A549 (cell line): ENCODE data around the gene DIS3L2. TPM values are rescaled to one million over a fixed set of nuclear protein-coding genes. Genes with fewer than 3 reads are reported as not detected.

Experiments used
- ATAC-seq, 2 experiments: fragments of 200-7000 bp in 1 of 2; fragments of >200 bp in 1 of 2; cut with Nextera tagmentation in 1 of 2; cut with Tn5 transposase in 1 of 2; 3 replicates each; pipeline versions ENCODE4 v1.8.0 to v1.9.1; 2018 to 2020; ENCODE audit warnings: mild to moderate bottlenecking in 1 of 2, moderate library complexity in 1 of 2
- CTCF ChIA-PET: fragments of 300-600 bp; sonication (Branson Sonifier 250); formaldehyde crosslinking; extraction: SDS; loops from one replicate; lab custom pipeline; 2021; ENCODE audit warnings: antibody characterized with exemption, inconsistent platforms; lab: Yijun Ruan, JAX
- POLR2A ChIA-PET: fragments of 350-600 bp; formaldehyde crosslinking; extraction: SDS; loops from one replicate; lab custom pipeline; 2021; ENCODE audit warnings: antibody characterized with exemption, inconsistent platforms; lab: Yijun Ruan, JAX
- DNase-seq, 2 experiments: peaks; one replicate each; pipeline versions ENCODE4 v3.0.0 to v3.0.0-alpha.2; 2011 to 2016; ENCODE audit warnings: low read depth in 1 of 2, low spot score in 1 of 2
- FAIRE-seq: peaks from 2 replicates; lab custom pipeline; 2011; peaks lifted over from hg19 to GRCh38; lab: Jason Lieb, UNC
- H3K27ac ChIP-seq, 2 experiments: fragments of >200 bp; sonication (Bioruptor Twin); formaldehyde crosslinking; 3 replicates each; pipeline ENCODE4 v1.5.1; 2016 to 2017
- H3K4me1 ChIP-seq: fragments of >200 bp; sonication (Bioruptor Twin); formaldehyde crosslinking; 3 replicates; pipeline ENCODE4 v1.6.1; 2016
- H3K4me2 ChIP-seq: fragments of >200 bp; sonication (Bioruptor Twin); formaldehyde crosslinking; 3 replicates; pipeline ENCODE4 v1.6.1; 2016
- H3K4me3 ChIP-seq: fragments of >200 bp; sonication (Bioruptor Twin); formaldehyde crosslinking; 3 replicates; pipeline ENCODE4 v1.5.1; 2016
- H3K9me3 ChIP-seq: fragments of >200 bp; sonication (Bioruptor Twin); formaldehyde crosslinking; 3 replicates; pipeline ENCODE4 v1.6.1; 2016
- CBX8 ChIP-seq: fragments of 200-600 bp; sonication (generic); IDR thresholded peaks from 2 replicates; pipeline ENCODE4 v1.6.1; 2016
- CEBPB ChIP-seq, 2 experiments: fragments of >200 bp in 1 of 2; sonication (Bioruptor Twin) in 1 of 2; formaldehyde crosslinking in 1 of 2; IDR thresholded peaks; 2 replicates each; pipeline ENCODE4 v1.6.1; 2012 to 2016
- EHMT2 ChIP-seq: fragments of 200-600 bp; sonication (generic); IDR thresholded peaks from 2 replicates; pipeline ENCODE4 v1.6.1; 2016; ENCODE audit warnings: antibody characterized with exemption, low read depth, mild to moderate bottlenecking, moderate library complexity
- HDAC2 ChIP-seq: fragments of 200-600 bp; sonication (generic); IDR thresholded peaks from 2 replicates; pipeline ENCODE4 v1.6.1; 2016
- HES2 ChIP-seq: fragments of >200 bp; sonication (Bioruptor Twin); formaldehyde crosslinking; IDR thresholded peaks from 2 replicates; pipeline ENCODE4 v1.6.1; 2016
- HOXA7 ChIP-seq: fragments of 250-450 bp; sonication (Bioruptor Pico); IDR thresholded peaks from 2 replicates; pipeline ENCODE4 v1.5.0; 2020; ENCODE audit warnings: mild to moderate bottlenecking, moderate library complexity
- REST ChIP-seq: fragments of 200-600 bp; sonication (generic); IDR thresholded peaks from 2 replicates; pipeline ENCODE4 v1.6.1; 2016; ENCODE audit warnings: antibody characterized with exemption, mild to moderate bottlenecking, moderate library complexity
- SMC3 ChIP-seq: fragments of >200 bp; sonication (Bioruptor Twin); formaldehyde crosslinking; IDR thresholded peaks from 3 replicates; pipeline ENCODE4 v1.6.1; 2018; ENCODE audit warnings: inconsistent platforms
- SREBF2 ChIP-seq: fragments of 450-650 bp; IDR thresholded peaks from 2 replicates; pipeline ENCODE4 v1.6.1; 2014; ENCODE audit warnings: mild to moderate bottlenecking, moderate library complexity
- ZC3H11A ChIP-seq: fragments of 450-650 bp; IDR thresholded peaks from 2 replicates; pipeline ENCODE4 v1.6.1; 2014; ENCODE audit warnings: antibody characterized with exemption, mild to moderate bottlenecking
- ZNF302 ChIP-seq: fragments of 250-450 bp; sonication (Bioruptor Pico); IDR thresholded peaks from 2 replicates; pipeline ENCODE4 v1.9.0; 2021; ENCODE audit warnings: inconsistent platforms, mild to moderate bottlenecking, moderate library complexity
- WGBS: methylation state at CpG from one replicate; pipeline ENCODE4 v1.1.6; 2017; ENCODE audit errors: missing lambda C conversion rate; 5-methylcytosine and 5-hydroxymethylcytosine counted together
- polyA plus RNA-seq, 4 experiments: library from polyadenylated mRNA; depleted of rRNA in 3 of 4; stranded (reverse); fragments of >200 nt; fragmentation: RNase III in 1 of 4; extraction: RNeasy Plus Mini Kit Qiagen cat#74134 plus additional on column Dnase treatment in 1 of 4; gene quantifications; 2 replicates in 3 of 4; 3 replicates in 1 of 4; pipeline ENCODE4 v1.2.3, GENCODE V29; 2011 to 2017
- TF ChIP-seq, protein P1 (sequence below): fragments of 150-350 bp; IDR thresholded peaks from 2 replicates; pipeline ENCODE4 v1.6.1; 2014; ENCODE audit warnings: low read depth, mild to moderate bottlenecking, low read length
- TF ChIP-seq, protein P2 (sequence below): fragments of 250-450 bp; sonication (Bioruptor Pico); IDR thresholded peaks from 2 replicates; pipeline ENCODE4 v1.5.0; 2021; ENCODE audit warnings: mild to moderate bottlenecking, moderate library complexity, borderline replicate concordance
- TF ChIP-seq, protein P3 (sequence below): fragments of >200 bp; sonication (Bioruptor Twin); formaldehyde crosslinking; IDR thresholded peaks from 3 replicates; pipeline ENCODE4 v1.5.1; 2016

Gene DIS3L2
- polyA plus RNA-seq, 2 of the 4 experiments (the other 2 are of a cell fraction): 14.9 to 15.4 TPM

DNA sequence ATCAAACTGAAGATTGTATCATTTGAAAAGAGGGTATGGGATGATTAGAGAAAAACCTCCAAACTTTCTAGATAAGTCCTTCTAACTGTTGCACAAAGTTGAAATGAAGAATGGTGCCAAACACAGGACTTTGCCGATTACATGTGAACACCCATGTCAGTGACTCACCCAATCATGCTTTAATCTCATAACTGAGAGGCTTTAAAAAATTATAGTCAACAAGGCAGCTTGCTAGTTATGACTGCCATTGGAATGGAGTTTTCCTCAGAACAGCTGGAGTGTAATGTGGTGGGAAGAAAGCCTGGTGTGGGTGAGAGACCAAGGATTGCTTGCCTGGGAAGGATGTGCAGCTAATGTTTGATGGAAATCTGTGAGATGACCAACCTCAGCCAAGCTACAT is 318.8 kb downstream of the DIS3L2 start (continued):
- TF ChIP-seq REST: no peak
- TF ChIP-seq HDAC2: no peak
- TF ChIP-seq ZC3H11A: no peak

DNA sequence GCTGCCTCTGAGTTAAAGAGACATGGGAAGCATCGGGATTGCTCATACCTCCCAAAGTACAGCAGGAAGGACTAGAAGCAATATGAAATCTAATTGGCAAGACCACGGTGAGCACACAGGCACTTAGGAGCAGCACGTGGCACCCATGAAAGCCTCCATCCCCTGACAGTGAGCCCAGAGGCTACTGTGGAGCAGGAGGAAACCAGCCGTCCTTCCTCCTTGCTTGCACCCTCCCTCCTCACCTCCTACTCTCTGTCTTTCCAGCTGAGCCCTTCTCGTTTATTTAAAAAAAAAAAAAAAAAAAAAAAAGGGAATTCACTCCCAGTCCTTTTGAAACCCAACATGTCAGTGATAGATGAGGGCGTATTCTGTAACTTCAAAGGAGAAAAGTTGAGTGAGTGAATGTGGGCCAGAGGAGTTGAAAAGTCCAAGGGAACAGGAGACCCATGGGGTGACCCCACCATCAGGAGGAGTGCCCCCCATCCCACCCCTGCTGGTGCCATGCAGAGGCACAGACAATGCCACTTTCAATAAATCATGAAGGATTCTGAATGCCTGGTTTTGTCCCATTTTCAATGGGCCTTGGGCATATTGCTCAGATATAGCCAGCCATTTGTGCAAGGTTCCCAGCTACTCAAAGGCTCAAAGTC is 320.5 kb downstream of the DIS3L2 start:
- Histone ChIP-seq H3K4me2 (no peak overlapping the region), H3K4me3 (no peak overlapping the region), H3K4me1 (no peaks in the 10 kb centered on the region), H3K9me3 (no peaks in the 10 kb centered on the region), H3K27ac (no peak overlapping the region)
- FAIRE-seq: no peak
- DNase-seq: no peak
- POLR2A ChIA-PET: interaction anchor here (0.6 kb wide), 1 partner anchor 173 kb away, joined by 3 read pairs; no protein-coding TSS in a partner anchor
- TF ChIP-seq SREBF2 (no peak), HOXA7 (CRISPR knock-in tag) (no peak), ZNF302 (no peak), CEBPB (IDR thresholded peaks at IDR 0.05) (no peak), HES2 (no peak), SMC3 (no peak), CBX8 (no peak)
- TF ChIP-seq, protein P1, sequence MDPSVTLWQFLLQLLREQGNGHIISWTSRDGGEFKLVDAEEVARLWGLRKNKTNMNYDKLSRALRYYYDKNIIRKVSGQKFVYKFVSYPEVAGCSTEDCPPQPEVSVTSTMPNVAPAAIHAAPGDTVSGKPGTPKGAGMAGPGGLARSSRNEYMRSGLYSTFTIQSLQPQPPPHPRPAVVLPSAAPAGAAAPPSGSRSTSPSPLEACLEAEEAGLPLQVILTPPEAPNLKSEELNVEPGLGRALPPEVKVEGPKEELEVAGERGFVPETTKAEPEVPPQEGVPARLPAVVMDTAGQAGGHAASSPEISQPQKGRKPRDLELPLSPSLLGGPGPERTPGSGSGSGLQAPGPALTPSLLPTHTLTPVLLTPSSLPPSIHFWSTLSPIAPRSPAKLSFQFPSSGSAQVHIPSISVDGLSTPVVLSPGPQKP: no peak
- TF ChIP-seq, protein P2, sequence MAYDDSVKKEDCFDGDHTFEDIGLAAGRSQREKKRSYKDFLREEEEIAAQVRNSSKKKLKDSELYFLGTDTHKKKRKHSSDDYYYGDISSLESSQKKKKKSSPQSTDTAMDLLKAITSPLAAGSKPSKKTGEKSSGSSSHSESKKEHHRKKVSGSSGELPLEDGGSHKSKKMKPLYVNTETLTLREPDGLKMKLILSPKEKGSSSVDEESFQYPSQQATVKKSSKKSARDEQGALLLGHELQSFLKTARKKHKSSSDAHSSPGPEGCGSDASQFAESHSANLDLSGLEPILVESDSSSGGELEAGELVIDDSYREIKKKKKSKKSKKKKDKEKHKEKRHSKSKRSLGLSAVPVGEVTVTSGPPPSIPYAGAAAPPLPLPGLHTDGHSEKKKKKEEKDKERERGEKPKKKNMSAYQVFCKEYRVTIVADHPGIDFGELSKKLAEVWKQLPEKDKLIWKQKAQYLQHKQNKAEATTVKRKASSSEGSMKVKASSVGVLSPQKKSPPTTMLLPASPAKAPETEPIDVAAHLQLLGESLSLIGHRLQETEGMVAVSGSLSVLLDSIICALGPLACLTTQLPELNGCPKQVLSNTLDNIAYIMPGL: no peak
- TF ChIP-seq, protein P3, sequence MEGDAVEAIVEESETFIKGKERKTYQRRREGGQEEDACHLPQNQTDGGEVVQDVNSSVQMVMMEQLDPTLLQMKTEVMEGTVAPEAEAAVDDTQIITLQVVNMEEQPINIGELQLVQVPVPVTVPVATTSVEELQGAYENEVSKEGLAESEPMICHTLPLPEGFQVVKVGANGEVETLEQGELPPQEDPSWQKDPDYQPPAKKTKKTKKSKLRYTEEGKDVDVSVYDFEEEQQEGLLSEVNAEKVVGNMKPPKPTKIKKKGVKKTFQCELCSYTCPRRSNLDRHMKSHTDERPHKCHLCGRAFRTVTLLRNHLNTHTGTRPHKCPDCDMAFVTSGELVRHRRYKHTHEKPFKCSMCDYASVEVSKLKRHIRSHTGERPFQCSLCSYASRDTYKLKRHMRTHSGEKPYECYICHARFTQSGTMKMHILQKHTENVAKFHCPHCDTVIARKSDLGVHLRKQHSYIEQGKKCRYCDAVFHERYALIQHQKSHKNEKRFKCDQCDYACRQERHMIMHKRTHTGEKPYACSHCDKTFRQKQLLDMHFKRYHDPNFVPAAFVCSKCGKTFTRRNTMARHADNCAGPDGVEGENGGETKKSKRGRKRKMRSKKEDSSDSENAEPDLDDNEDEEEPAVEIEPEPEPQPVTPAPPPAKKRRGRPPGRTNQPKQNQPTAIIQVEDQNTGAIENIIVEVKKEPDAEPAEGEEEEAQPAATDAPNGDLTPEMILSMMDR: no peak
- WGBS: 81% methylated on average over 6 of the region's 6 CpGs
- ATAC-seq: no peak
- CTCF ChIA-PET: interaction anchor here (1.1 to 4.8 kb wide), 3 partner anchors 10 to 259 kb away, joined by 3 to 25 read pairs (median 4); no protein-coding TSS in a partner anchor

DNA sequence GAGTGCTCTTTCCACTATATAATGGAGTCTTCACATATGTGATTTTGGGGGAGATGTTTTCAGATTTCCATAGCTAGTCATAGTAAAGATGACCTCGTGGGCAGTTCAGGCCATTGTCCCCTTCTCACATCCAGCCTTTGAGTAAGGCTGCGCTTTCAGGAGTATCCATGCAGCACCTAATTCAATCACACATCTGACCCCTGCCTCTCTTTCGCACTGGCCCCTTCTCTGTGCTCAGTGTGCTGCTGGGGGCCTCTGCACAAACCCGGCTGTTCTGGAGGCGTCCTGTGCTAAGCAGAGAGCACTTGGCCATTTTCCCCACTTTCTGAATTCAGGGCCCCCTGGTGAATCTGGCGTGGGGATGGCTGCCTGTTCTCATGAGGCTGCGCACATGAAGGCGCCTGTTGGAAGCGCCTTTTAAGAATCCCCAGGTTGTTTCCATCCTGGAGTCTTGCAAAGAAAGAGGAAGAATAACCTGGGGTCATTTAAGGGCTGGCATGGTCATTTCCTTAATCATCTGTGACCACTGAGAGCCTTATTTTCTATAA is 321.1 kb downstream of the DIS3L2 start:
- DNase-seq: no peak
- ChIA-PET POLR2A (no interaction called here), CTCF (interaction anchor here (1.1 to 4.8 kb wide), 2 partner anchors 10 to 260 kb away, joined by 4 to 25 read pairs; no protein-coding TSS in a partner anchor)
- Histone ChIP-seq H3K4me3 (no peak overlapping the region), H3K4me1 (no peaks in the 10 kb centered on the region), H3K4me2 (no peak overlapping the region), H3K27ac (no peak overlapping the region), H3K9me3 (no peaks in the 10 kb centered on the region)
- WGBS: 97% methylated on average over 9 of the region's 9 CpGs
- no peak for TF ChIP-seq EHMT2
- no peak for ATAC-seq
- FAIRE-seq: no peak
